Activated CD8-positive, alpha-beta memory T cell treated with anti-CD3 and anti-CD28 coated beads for 24 hours (primary cell): ENCODE measurements around the gene FARS2.
"Not testable (repeated sequence)": the region's sequence is repeated elsewhere in the genome, so short reads cannot be mapped to it uniquely, and the experiment has no call there.

ENCODE experiments used
- DNase-seq: peaks from one replicate; pipeline ENCODE4 v3.0.0-alpha.2; 2020

The FARS2 gene

GRCh38 chr6:5776104-5776503 lies 514.8 kb downstream of the FARS2 start:
- no peak for DNase-seq

- no peak for DNase-seq
These were observed 515.5 kb downstream of the FARS2 start for GRCh38 chr6:5776706-5777390.

DNA sequence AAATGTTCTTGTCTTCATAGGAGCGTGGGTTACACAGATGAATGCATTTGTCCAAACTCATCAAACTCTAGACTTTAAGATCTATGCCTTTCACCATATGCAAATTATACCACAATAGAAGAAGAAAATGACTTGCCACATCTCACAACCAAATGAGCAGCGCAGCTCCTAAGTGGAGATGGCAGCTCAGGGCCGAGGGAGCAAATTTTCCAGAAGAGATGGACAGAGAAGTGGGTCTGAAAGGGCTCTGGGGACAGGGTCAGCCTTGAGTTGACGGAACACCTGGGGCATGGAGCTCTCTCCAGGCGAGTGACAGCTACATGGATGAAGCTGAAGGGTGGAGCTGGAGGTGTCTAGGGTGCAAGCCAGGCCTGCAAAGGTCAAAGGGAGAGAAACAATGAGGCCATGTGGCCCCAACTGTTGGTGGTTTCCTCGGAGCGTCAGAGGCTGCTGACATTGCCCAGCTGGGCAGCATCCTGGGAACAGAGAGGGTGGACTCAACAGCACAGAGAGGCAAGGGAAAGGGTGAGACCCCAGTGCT lies 517.1 kb downstream of the FARS2 start:
- no peak for DNase-seq

DNA sequence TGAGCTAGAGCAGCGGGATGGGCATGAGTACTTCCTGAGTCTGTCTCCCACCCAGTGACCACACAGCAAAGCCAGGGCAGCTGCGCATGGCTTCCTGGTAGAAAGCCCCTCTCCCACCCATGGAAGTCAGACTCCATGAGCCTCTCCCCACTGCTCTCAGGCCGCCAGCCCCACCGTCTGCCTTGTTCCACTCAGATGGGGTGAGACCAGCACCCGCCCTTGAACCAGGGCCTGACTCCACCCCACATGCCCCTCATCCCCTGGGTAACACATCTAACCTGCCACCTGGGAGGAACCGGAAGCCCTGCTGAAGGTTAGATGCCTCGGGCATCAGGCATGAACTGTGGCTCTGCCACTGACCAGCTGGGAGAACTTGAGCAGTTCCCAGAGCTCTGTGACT lies 517.6 kb downstream of the FARS2 start:
- no peak for DNase-seq

DNA sequence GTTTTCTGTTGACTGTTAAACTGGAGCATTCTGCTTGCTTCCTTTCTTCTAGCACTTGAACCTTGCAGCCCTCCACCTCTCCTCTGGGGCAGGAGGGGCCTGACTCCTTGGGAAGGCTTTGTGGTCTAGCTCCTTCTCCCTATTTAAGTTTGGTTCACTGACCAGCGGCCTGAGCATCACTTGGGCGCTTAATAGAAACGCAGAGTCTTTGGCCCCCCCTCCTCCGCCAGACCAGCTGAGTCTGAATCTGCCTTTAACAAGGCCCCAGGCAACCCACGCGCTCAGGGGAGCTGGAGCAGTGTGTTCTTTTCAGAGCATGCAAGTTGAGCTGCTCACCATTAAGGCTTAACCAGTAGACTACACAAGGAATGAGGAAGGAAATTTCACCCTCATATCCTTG lies 519.7 kb downstream of the FARS2 start:
- no peak for DNase-seq

DNA sequence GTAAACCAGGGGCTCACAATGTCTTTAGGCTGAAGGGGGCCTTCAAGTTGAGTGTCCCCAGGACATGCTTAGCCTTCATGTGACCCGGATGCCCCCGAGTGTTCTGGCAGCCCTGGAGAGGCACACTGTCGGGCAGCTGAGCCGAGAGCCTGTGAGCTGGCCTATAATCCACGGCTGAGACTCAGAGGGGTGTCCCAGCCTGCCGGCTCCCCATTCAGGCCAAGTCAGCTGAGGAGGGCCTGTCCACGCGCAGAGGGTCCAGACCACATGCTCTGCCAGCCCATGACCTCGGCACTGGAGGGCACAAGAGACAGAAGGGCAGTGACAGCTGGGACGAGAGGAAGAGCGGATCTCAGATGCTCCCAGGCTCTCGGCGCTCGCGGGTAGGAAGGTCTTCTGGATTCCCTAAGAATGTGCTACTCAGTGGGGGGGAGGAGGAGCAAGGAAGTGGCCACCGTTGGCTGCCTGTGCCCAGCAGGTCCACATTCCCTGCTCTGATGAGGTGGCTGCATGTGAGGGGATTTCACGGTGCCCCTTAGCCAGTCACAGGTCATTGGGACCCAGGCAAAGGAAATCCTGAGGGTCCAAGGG lies 520.7 kb downstream of the FARS2 start:
- DNase-seq = no peak

- DNase-seq = no peak
These were observed 521.7 kb downstream of the FARS2 start for GRCh38 chr6:5782783-5783547.

GRCh38 chr6:5783584-5784089 lies 522.3 kb downstream of the FARS2 start:
- DNase-seq = no peak

GRCh38 chr6:5785249-5785648 lies 523.9 kb downstream of the FARS2 start:
- peak; percentile 41 for DNase-seq

DNA sequence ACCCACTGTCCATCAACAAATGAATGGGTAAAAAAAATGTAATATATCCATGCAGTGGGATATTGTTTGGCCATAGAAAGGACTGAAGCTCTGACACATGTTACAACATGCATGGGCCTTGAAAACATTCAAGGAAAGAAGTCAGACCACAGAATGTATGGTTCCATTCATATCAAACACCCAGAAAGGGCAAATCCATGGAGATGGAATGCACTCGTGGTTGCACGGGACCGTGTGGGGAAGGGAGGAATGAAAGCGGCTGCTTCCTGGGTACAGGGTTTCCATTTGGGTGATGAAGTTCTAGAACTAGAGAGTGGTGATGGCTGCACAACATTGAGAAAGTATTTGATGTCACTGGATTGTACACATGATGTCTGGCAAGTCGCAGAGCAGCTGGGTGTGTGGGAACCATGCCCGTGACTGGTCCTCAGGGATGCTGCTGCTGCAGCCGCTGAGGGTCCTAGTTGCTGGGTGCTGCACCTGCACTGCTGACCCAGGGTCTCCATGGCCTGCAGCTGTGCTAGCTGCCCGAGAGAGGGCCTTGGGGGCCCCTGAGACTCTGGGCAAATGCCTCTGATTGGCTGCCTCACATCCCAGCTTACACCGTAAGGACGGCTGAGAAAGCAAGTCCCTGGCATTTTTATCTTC lies 525.1 kb downstream of the FARS2 start:
- peak; percentile 33 for DNase-seq

GRCh38 chr6:5786969-5787720 lies 525.8 kb downstream of the FARS2 start:
- DNase-seq = peak; percentile 53

GRCh38 chr6:5789426-5789825 lies 528.1 kb downstream of the FARS2 start:
- DNase-seq = not testable (repeated sequence)

GRCh38 chr6:5796555-5796954 lies 535.2 kb downstream of the FARS2 start:
- not testable (repeated sequence) for DNase-seq

GRCh38 chr6:5806406-5806805 lies 545.1 kb downstream of the FARS2 start:
- DNase-seq = not testable (repeated sequence)

GRCh38 chr6:5809450-5809849 lies 548.1 kb downstream of the FARS2 start:
- DNase-seq = no peak

DNA sequence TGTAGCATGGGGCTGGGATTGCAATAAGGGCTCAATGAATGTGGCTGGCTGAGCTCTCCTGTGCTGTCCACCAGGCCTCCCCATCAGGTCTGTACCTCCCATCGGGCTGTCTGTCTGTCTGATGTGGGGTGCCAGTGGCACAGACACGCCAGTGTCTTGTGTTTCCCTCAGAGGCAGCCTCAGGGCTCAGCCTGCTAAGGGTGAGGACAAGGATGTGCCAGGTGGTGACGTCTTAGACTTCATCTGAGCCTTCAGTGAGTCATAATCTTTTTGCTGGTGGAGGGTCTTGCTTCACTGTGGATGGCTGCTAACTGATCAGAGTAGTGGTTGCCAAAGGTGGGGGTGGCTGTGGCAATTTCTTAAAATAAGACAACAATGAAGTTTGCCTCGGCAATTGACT lies 550.7 kb downstream of the FARS2 start:
- no peak for DNase-seq

- no peak for DNase-seq
These were observed 552.3 kb downstream of the FARS2 start for GRCh38 chr6:5813625-5814027.

- DNase-seq = no peak
These were observed 552.8 kb downstream of the FARS2 start for GRCh38 chr6:5814116-5814515.

- DNase-seq = no peak
These were observed 553.6 kb downstream of the FARS2 start for GRCh38 chr6:5814901-5815300.

DNA sequence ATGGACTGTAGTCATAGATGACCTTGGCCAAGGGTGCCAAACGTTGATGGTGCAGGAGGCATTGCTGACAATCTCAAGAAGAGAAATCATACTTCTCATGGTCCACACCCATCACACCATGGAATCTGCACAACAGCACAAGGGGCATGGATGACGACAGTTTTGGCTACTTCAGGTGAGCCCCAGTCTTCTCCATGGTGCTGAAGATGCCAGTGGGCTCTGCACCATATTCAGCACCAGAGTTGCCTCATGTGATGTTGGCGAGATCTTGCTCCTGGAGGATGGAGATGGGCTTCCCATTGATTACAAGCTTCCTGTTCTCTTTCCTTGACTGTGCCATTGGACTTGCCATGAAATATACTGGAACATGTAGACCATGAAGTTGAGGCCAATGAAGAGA lies 556.6 kb downstream of the FARS2 start:
- no peak for DNase-seq

DNA sequence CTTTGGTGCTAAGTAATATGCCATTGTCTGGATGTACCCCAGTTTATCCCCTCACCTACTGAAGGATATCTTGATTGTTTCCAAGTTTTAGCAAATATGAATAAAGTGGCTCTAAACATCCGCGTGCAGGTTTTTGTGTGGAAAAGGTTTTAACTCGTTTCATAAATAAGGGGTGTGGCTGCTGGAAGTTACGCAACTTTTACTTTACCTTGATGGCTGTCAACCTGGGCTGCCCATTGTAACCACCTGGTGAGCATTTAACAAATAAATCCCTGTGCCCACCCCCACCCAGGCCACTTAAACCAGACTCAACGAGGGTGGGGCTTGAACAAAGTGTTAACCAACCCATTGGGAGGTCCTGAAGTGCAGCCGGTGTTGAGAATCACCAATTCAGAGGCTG lies 557.6 kb downstream of the FARS2 start:
- no peak for DNase-seq
